MM.1S (cell line): Measurements from ENCODE around the gene FRY.

Source experiments
- DNase-seq: peaks from one replicate; pipeline ENCODE4 v3.0.0-alpha.2; 2015
- H2AFZ ChIP-seq: fragments of 300-600 bp; sonication (generic); 2 replicates; pipeline ENCODE4 v1.6.0; 2016; ENCODE audit warnings: antibody characterized with exemption, low read length
- H3F3A ChIP-seq: fragments of 300-600 bp; sonication (generic); 2 replicates; pipeline ENCODE4 v1.6.1; 2016; ENCODE audit warnings: mild to moderate bottlenecking, antibody characterized with exemption, low read length, moderate library complexity, mixed read lengths; ENCODE audit not compliant: insufficient read depth
- H3K27ac ChIP-seq: fragments of 300-600 bp; sonication (generic); 2 replicates; pipeline ENCODE4 v1.5.1; 2016; ENCODE audit warnings: mild to moderate bottlenecking, low read length
- H3K27me3 ChIP-seq: fragments of 300-600 bp; sonication (generic); replicated peaks from 2 replicates; pipeline ENCODE4 v1.6.0; 2016; ENCODE audit warnings: low read length; ENCODE audit not compliant: insufficient read depth
- H3K36me3 ChIP-seq: fragments of 300-600 bp; sonication (generic); replicated peaks from 2 replicates; pipeline ENCODE4 v1.6.1; 2016; ENCODE audit warnings: mild to moderate bottlenecking, low read length, mixed read lengths; ENCODE audit not compliant: insufficient read depth
- H3K4me1 ChIP-seq: fragments of 300-600 bp; sonication (generic); 2 replicates; pipeline ENCODE4 v1.6.1; 2016; ENCODE audit warnings: low read length, mixed read lengths
- H3K4me2 ChIP-seq: fragments of 300-600 bp; sonication (generic); 2 replicates; pipeline ENCODE4 v1.6.0; 2016; ENCODE audit warnings: low read depth, low read length
- H3K4me3 ChIP-seq: fragments of 300-600 bp; sonication (generic); 2 replicates; pipeline ENCODE4 v1.5.1; 2016; ENCODE audit warnings: low read length, mixed read lengths
- H3K79me2 ChIP-seq: fragments of 300-600 bp; sonication (generic); 2 replicates; pipeline ENCODE4 v1.6.1; 2016; ENCODE audit warnings: mixed run types, low read length, mixed read lengths
- H3K9ac ChIP-seq: fragments of 300-600 bp; sonication (generic); 2 replicates; pipeline ENCODE4 v1.6.1; 2016; ENCODE audit warnings: low read length, mixed read lengths
- H3K9me2 ChIP-seq: fragments of 300-600 bp; sonication (generic); replicated peaks from 2 replicates; pipeline ENCODE4 v1.6.1; 2016; ENCODE audit warnings: mild to moderate bottlenecking, low read length, mixed read lengths; ENCODE audit not compliant: insufficient read depth
- H3K9me3 ChIP-seq: fragments of 300-600 bp; sonication (generic); replicated peaks from 2 replicates; pipeline ENCODE4 v1.6.1; 2016; ENCODE audit warnings: mild to moderate bottlenecking, low read length, mixed read lengths; ENCODE audit not compliant: insufficient read depth
- H4K20me1 ChIP-seq: fragments of 300-600 bp; sonication (generic); 2 replicates; pipeline ENCODE4 v1.6.1; 2016; ENCODE audit warnings: mild to moderate bottlenecking, low read length, moderate library complexity, mixed read lengths; ENCODE audit not compliant: insufficient read depth
- CTCF ChIP-seq: fragments of 300-600 bp; sonication (generic); IDR thresholded peaks from 2 replicates; pipeline ENCODE4 v1.5.1; 2016; ENCODE audit warnings: antibody characterized with exemption, low read length, mixed read lengths
- EZH2 ChIP-seq: fragments of 300-600 bp; sonication (generic); optimal IDR thresholded peaks from 2 replicates; pipeline ENCODE3; 2017; ENCODE audit warnings: low read depth, mild to moderate bottlenecking, antibody characterized with exemption, low read length, mixed read lengths
- EZH2phosphoT487 ChIP-seq: fragments of 300-600 bp; sonication (generic); IDR thresholded peaks from 2 replicates; pipeline ENCODE4 v1.6.1; 2018; ENCODE audit warnings: antibody characterized with exemption, low read length

Gene FRY

GRCh38 chr13:32299893-32300292 is 268.3 kb downstream of the FRY start:
- DNase-seq = no peak
- H3F3A ChIP-seq = no peaks in the 10 kb centered on the region
- no peaks in the 10 kb centered on the region for H3K27me3 ChIP-seq

GRCh38 chr13:32300406-32300805 is 268.8 kb downstream of the FRY start:
- H2AFZ ChIP-seq = no peak overlapping the region

More at GRCh38 chr13:32299893-32300292, 268.3 kb downstream of the FRY start:
- no peak for TF ChIP-seq EZH2
- no peak for TF ChIP-seq EZH2phosphoT487
- no peak for TF ChIP-seq CTCF
- Histone ChIP-seq H3K9me3 (no peaks in the 10 kb centered on the region), H3K4me2 (no peak overlapping the region), H3K36me3 (no peaks in the 10 kb centered on the region), H3K4me3 (no peak overlapping the region), H3K9me2 (no peaks in the 10 kb centered on the region), H4K20me1 (no peaks in the 10 kb centered on the region), H3K27ac (no peak overlapping the region), H2AFZ (no peak overlapping the region), H3K79me2 (no peaks in the 10 kb centered on the region), H3K9ac (no peak overlapping the region), H3K4me1 (no peaks in the 10 kb centered on the region)

GRCh38 chr13:32300920-32301319 is 269.3 kb downstream of the FRY start:
- Histone ChIP-seq H2AFZ (no peak overlapping the region), H3K27me3 (no peaks in the 10 kb centered on the region), H3F3A (no peaks in the 10 kb centered on the region), H3K4me3 (no peak overlapping the region), H3K79me2 (no peaks in the 10 kb centered on the region), H3K9me2 (no peaks in the 10 kb centered on the region), H3K9ac (no peak overlapping the region), H3K4me2 (no peak overlapping the region), H3K27ac (no peak overlapping the region), H4K20me1 (no peaks in the 10 kb centered on the region), H3K36me3 (no peaks in the 10 kb centered on the region), H3K4me1 (no peaks in the 10 kb centered on the region), H3K9me3 (no peaks in the 10 kb centered on the region)
- TF ChIP-seq EZH2 = no peak
- no peak for DNase-seq

More at GRCh38 chr13:32300406-32300805, 268.8 kb downstream of the FRY start:
- H3K4me3 ChIP-seq = no peak overlapping the region
- no peak overlapping the region for H3K4me2 ChIP-seq
- no peak overlapping the region for H3K27ac ChIP-seq
- no peaks in the 10 kb centered on the region for H3K27me3 ChIP-seq
- no peak overlapping the region for H3K9ac ChIP-seq
- no peaks in the 10 kb centered on the region for H4K20me1 ChIP-seq
- no peaks in the 10 kb centered on the region for H3F3A ChIP-seq
- H3K79me2 ChIP-seq = no peaks in the 10 kb centered on the region
- no peak for TF ChIP-seq EZH2phosphoT487
- no peak for TF ChIP-seq CTCF
- TF ChIP-seq EZH2 = no peak
- no peaks in the 10 kb centered on the region for H3K36me3 ChIP-seq
- H3K9me2 ChIP-seq = no peaks in the 10 kb centered on the region
- DNase-seq = no peak
- no peaks in the 10 kb centered on the region for H3K4me1 ChIP-seq
- H3K9me3 ChIP-seq = no peaks in the 10 kb centered on the region

- H4K20me1 ChIP-seq = no peaks in the 10 kb centered on the region
- no peaks in the 10 kb centered on the region for H3F3A ChIP-seq
- H3K36me3 ChIP-seq = no peaks in the 10 kb centered on the region
- no peak for TF ChIP-seq CTCF
- TF ChIP-seq EZH2phosphoT487 = no peak
- TF ChIP-seq EZH2 = no peak
- H3K9ac ChIP-seq = no peak overlapping the region
- H3K9me2 ChIP-seq = no peaks in the 10 kb centered on the region
- H3K4me1 ChIP-seq = no peaks in the 10 kb centered on the region
- H2AFZ ChIP-seq = no peak overlapping the region
- no peak overlapping the region for H3K4me2 ChIP-seq
- no peaks in the 10 kb centered on the region for H3K9me3 ChIP-seq
- no peak for DNase-seq
- H3K4me3 ChIP-seq = no peak overlapping the region
- H3K27ac ChIP-seq = no peak overlapping the region
- H3K27me3 ChIP-seq = no peaks in the 10 kb centered on the region
- H3K79me2 ChIP-seq = no peaks in the 10 kb centered on the region
Measured at GRCh38 chr13:32302461-32302860, 270.9 kb downstream of the FRY start.
